Liver (tissue), 9 donors: Measurements from ENCODE around the gene EEF2K. TPM values are rescaled to one million over a fixed set of nuclear protein-coding genes. Genes with fewer than 3 reads are reported as not detected.

ENCODE experiments used
- DNase-seq: peaks from one replicate; pipeline ENCODE4 v3.0.0-alpha.2; 2017; ENCODE audit warnings: low spot score
- H3K27ac ChIP-seq, 2 donors: one replicate each; pipeline ENCODE4 v1.7.0; 2013; ENCODE audit warnings: inconsistent platforms in 2 of 2, low read length in 2 of 2, control low read depth in 1 of 2, low read depth in 1 of 2, mild to moderate bottlenecking in 1 of 2
- H3K27me3 ChIP-seq, 4 donors: one replicate each; pipeline versions ENCODE4 v1.6.1 to v1.7.0; 2013; ENCODE audit warnings: low read length in 3 of 4, inconsistent platforms in 1 of 4, mild to moderate bottlenecking in 1 of 4, moderate library complexity in 1 of 4; ENCODE audit not compliant: control insufficient read depth in 4 of 4, insufficient read depth in 4 of 4
- H3K36me3 ChIP-seq, 4 donors: one replicate each; pipeline versions ENCODE4 v1.6.1 to v1.7.0; 2013; ENCODE audit warnings: low read length in 3 of 4, mild to moderate bottlenecking in 3 of 4, low read depth in 1 of 4, moderate library complexity in 1 of 4; ENCODE audit not compliant: control insufficient read depth in 4 of 4, insufficient read depth in 3 of 4
- H3K4me1 ChIP-seq, 4 donors: one replicate each; pipeline versions ENCODE4 v1.6.1 to v1.7.0; 2013; ENCODE audit warnings: low read length in 3 of 4, mild to moderate bottlenecking in 3 of 4, moderate library complexity in 1 of 4; ENCODE audit not compliant: control insufficient read depth in 4 of 4, insufficient read depth in 4 of 4
- H3K4me3 ChIP-seq, 3 donors: one replicate each; pipeline versions ENCODE4 v1.6.1 to v1.7.0; 2013; ENCODE audit warnings: low read length in 3 of 3, control low read depth in 1 of 3, low read depth in 1 of 3, mild to moderate bottlenecking in 1 of 3
- H3K9ac ChIP-seq, 2 donors: one replicate each; pipeline ENCODE4 v1.7.0; 2013; ENCODE audit warnings: low read length in 2 of 2, mild to moderate bottlenecking in 2 of 2, moderate library complexity in 2 of 2, control low read depth in 1 of 2, low read depth in 1 of 2
- H3K9me3 ChIP-seq, 4 donors: one replicate each; pipeline versions ENCODE4 v1.6.1 to v1.7.0; 2013; ENCODE audit warnings: low read length in 3 of 4; ENCODE audit not compliant: control insufficient read depth in 4 of 4
- EGR1 ChIP-seq, 2 donors: IDR thresholded peaks; 2 replicates each; pipeline ENCODE4 v1.6.1; 2016 to 2018; ENCODE audit warnings: antibody characterized with exemption in 2 of 2, low read depth in 2 of 2
- FOXA1 ChIP-seq: IDR thresholded peaks from 2 replicates; pipeline ENCODE4 v1.6.1; 2016; ENCODE audit warnings: antibody characterized with exemption
- FOXA2 ChIP-seq: IDR thresholded peaks from 2 replicates; pipeline ENCODE4 v1.6.1; 2016; ENCODE audit warnings: antibody characterized with exemption
- GABPA ChIP-seq, 2 donors: IDR thresholded peaks in 1 of 2; conservative IDR thresholded peaks in 1 of 2; 2 replicates each; pipeline ENCODE4 v1.6.1; 2016; ENCODE audit warnings: antibody characterized with exemption in 2 of 2, mild to moderate bottlenecking in 1 of 2, moderate library complexity in 1 of 2
- HNF4A ChIP-seq, 2 donors: conservative IDR thresholded peaks; 2 replicates each; pipeline ENCODE4 v1.6.1; 2016; ENCODE audit warnings: antibody characterized with exemption in 2 of 2, mild to moderate bottlenecking in 2 of 2
- HNF4G ChIP-seq: IDR thresholded peaks from 2 replicates; pipeline ENCODE4 v1.6.1; 2016; ENCODE audit warnings: antibody characterized with exemption
- JUND ChIP-seq, 2 donors: IDR thresholded peaks; 2 replicates each; pipeline ENCODE4 v1.6.1; 2016; ENCODE audit warnings: antibody characterized with exemption in 2 of 2
- NR2F2 ChIP-seq: IDR thresholded peaks from 2 replicates; pipeline ENCODE4 v1.6.1; 2016; ENCODE audit warnings: antibody characterized with exemption
- RAD21 ChIP-seq, 2 donors: IDR thresholded peaks; 2 replicates each; pipeline ENCODE4 v1.6.1; 2016; ENCODE audit warnings: antibody characterized with exemption in 2 of 2, mild to moderate bottlenecking in 2 of 2
- SP1 ChIP-seq: IDR thresholded peaks from 2 replicates; pipeline ENCODE4 v1.6.1; 2018; ENCODE audit warnings: antibody characterized with exemption, mild to moderate bottlenecking
- TAF1 ChIP-seq: conservative IDR thresholded peaks from 2 replicates; pipeline ENCODE4 v1.6.1; 2016; ENCODE audit warnings: antibody characterized with exemption, mild to moderate bottlenecking
- YY1 ChIP-seq: IDR thresholded peaks from 2 replicates; pipeline ENCODE4 v1.6.1; 2016; ENCODE audit warnings: antibody characterized with exemption, mild to moderate bottlenecking
- WGBS: extraction: QIAGEN DNeasy Blood & Tissue Kit; methylation state at CpG from one replicate; pipeline ENCODE4 v1.1.7; 2013; 5-methylcytosine and 5-hydroxymethylcytosine counted together
- polyA plus RNA-seq, 2 donors: library from polyadenylated mRNA; stranded (reverse) in 1 of 2; unstranded in 1 of 2; fragments of 200-250 nt in 1 of 2; fragments of >200 nt in 1 of 2; fragmentation: Nextera tagmentation in 1 of 2; extraction: Ambion mirVana in 1 of 2; gene quantifications; one replicate each; pipeline versions ENCODE4 v1.2.1 to v1.2.3, GENCODE V29; 2013 to 2015
- total RNA-seq, 2 donors: library from RNA; depleted of rRNA; stranded (reverse); fragments of >200 nt; gene quantifications; one replicate each; pipeline ENCODE4 v1.2.3, GENCODE V29; 2014
- TF ChIP-seq, protein P1 (sequence below): IDR thresholded peaks from 2 replicates; pipeline ENCODE4 v1.6.1; 2016; ENCODE audit warnings: antibody characterized with exemption
- TF ChIP-seq, protein P2 (sequence below): IDR thresholded peaks from 2 replicates; pipeline ENCODE4 v1.6.1; 2016; ENCODE audit warnings: antibody characterized with exemption
- TF ChIP-seq, protein P3 (sequence below): IDR thresholded peaks from 2 replicates; pipeline ENCODE4 v1.6.1; 2016; ENCODE audit warnings: antibody characterized with exemption
- TF ChIP-seq, protein P4 (sequence below): IDR thresholded peaks from 2 replicates; pipeline ENCODE4 v1.6.1; 2016; ENCODE audit warnings: antibody characterized with exemption, mild to moderate bottlenecking
- donor health status: healthy.
- donor health status: healthy.
- donor health status: healthy.
- donor health status: healthy.
- donor health status: healthy.

Gene EEF2K
- total and polyA plus RNA-seq, 4 donors, result 3.2 to 14.3 (median 8.0) TPM

DNA sequence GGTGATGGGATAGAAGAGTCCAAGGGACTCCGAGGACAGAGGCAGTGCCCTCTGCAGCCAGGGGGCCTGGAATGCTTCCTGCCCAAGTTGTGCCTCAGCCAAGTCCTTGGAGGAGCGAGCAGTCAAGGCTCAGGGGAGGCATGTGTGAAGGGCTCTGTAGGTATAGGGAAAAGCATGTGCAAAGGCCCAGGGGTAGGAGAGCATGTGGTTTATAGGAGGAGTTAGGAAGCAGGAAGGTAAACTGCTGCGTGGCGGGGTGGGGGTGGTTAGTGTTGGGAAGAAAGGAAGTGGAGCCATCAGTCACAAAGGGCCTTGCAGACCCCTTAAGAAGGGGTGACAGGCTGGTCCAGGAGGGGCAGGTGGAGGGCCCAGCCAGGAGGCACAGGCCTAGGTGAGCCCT is 98.3 kb downstream of the EEF2K start:
- Histone ChIP-seq H3K27ac (no peak overlapping the region), H3K9me3 (no peaks in the 10 kb centered on the region), H3K27me3 (no peaks in the 10 kb centered on the region), H3K9ac (no peak overlapping the region), H3K4me3 (no peak overlapping the region), H3K36me3 (peaks cover 4 to 47% (median 13%) of the 10 kb centered on the region in 4 donors), H3K4me1 (peaks cover 0 to 10% (median 4%) of the 10 kb centered on the region in 4 donors)
- no peak for TF ChIP-seq EGR1 (IDR thresholded peaks at IDR 0.05; ENCODE audit: low read depth in 2 of 2)
- no peak for TF ChIP-seq RAD21 (IDR thresholded peaks at IDR 0.05)
- no peak for TF ChIP-seq FOXA1
- TF ChIP-seq, protein P1, sequence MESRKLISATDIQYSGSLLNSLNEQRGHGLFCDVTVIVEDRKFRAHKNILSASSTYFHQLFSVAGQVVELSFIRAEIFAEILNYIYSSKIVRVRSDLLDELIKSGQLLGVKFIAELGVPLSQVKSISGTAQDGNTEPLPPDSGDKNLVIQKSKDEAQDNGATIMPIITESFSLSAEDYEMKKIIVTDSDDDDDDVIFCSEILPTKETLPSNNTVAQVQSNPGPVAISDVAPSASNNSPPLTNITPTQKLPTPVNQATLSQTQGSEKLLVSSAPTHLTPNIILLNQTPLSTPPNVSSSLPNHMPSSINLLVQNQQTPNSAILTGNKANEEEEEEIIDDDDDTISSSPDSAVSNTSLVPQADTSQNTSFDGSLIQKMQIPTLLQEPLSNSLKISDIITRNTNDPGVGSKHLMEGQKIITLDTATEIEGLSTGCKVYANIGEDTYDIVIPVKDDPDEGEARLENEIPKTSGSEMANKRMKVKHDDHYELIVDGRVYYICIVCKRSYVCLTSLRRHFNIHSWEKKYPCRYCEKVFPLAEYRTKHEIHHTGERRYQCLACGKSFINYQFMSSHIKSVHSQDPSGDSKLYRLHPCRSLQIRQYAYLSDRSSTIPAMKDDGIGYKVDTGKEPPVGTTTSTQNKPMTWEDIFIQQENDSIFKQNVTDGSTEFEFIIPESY, result no peak
- TF ChIP-seq GABPA (IDR thresholded peaks at IDR 0.05 in 1 of 2, conservative IDR thresholded peaks at IDR 0.05 in 1 of 2), result no peak
- no peak for DNase-seq
- 96% methylated on average over 4 of the region's 4 CpGs for WGBS

DNA sequence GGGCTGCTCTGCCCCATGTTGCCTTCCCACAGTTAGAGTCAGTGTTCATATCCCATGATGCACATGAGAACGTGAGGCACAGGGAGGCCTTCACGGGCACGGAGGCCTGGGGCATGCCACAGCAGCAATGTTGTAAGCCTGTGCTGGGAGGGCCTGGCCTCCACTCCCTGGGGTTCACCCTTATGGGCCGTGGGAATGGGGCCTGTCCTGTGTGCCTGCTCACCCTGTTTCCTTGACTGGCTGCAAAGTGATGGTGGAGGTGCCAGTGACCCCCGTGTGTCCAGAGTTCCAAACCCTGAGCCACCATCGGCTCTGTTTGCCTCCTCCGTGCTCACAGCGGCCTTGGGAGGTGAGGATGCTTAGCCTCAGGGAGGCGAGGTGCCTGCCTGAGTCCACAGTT is 100.7 kb downstream of the EEF2K start:
- DNase-seq, result no peak
- Histone ChIP-seq H3K27me3 (no peaks in the 10 kb centered on the region), H3K9me3 (no peaks in the 10 kb centered on the region), H3K4me1 (no peaks in the 10 kb centered on the region), H3K4me3 (no peak overlapping the region), H3K9ac (no peak overlapping the region), H3K36me3 (peaks cover 6 to 62% (median 19%) of the 10 kb centered on the region in 4 donors), H3K27ac (no peak overlapping the region)
- TF ChIP-seq, protein P2, sequence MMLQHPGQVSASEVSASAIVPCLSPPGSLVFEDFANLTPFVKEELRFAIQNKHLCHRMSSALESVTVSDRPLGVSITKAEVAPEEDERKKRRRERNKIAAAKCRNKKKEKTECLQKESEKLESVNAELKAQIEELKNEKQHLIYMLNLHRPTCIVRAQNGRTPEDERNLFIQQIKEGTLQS, result no peak
- TF ChIP-seq SP1 (no peak), HNF4G (no peak), YY1 (no peak), TAF1 (no peak), EGR1 (IDR thresholded peaks at IDR 0.05; ENCODE audit: low read depth in 2 of 2) (no peak), NR2F2 (no peak), FOXA2 (no peak), RAD21 (IDR thresholded peaks at IDR 0.05) (no peak), FOXA1 (no peak), HNF4A (conservative IDR thresholded peaks at IDR 0.05) (no peak), JUND (IDR thresholded peaks at IDR 0.05) (no peak), GABPA (IDR thresholded peaks at IDR 0.05 in 1 of 2, conservative IDR thresholded peaks at IDR 0.05 in 1 of 2) (no peak)
- TF ChIP-seq, protein P3, sequence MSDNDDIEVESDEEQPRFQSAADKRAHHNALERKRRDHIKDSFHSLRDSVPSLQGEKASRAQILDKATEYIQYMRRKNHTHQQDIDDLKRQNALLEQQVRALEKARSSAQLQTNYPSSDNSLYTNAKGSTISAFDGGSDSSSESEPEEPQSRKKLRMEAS, result no peak
- TF ChIP-seq, protein P4, sequence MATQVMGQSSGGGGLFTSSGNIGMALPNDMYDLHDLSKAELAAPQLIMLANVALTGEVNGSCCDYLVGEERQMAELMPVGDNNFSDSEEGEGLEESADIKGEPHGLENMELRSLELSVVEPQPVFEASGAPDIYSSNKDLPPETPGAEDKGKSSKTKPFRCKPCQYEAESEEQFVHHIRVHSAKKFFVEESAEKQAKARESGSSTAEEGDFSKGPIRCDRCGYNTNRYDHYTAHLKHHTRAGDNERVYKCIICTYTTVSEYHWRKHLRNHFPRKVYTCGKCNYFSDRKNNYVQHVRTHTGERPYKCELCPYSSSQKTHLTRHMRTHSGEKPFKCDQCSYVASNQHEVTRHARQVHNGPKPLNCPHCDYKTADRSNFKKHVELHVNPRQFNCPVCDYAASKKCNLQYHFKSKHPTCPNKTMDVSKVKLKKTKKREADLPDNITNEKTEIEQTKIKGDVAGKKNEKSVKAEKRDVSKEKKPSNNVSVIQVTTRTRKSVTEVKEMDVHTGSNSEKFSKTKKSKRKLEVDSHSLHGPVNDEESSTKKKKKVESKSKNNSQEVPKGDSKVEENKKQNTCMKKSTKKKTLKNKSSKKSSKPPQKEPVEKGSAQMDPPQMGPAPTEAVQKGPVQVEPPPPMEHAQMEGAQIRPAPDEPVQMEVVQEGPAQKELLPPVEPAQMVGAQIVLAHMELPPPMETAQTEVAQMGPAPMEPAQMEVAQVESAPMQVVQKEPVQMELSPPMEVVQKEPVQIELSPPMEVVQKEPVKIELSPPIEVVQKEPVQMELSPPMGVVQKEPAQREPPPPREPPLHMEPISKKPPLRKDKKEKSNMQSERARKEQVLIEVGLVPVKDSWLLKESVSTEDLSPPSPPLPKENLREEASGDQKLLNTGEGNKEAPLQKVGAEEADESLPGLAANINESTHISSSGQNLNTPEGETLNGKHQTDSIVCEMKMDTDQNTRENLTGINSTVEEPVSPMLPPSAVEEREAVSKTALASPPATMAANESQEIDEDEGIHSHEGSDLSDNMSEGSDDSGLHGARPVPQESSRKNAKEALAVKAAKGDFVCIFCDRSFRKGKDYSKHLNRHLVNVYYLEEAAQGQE, result no peak
- TF ChIP-seq, protein P1, result no peak
- WGBS, result 96% methylated on average over 9 of the region's 9 CpGs
